HG03521 (cell line): ENCODE measurements around the gene MBLAC2.
A peak's percentile ranks its signal among the peaks of the same experiment; 100 is the strongest.

ENCODE experiments used
- ATAC-seq: cut with Tn5 transposase; IDR thresholded peaks from one replicate; pipeline ENCODE4 v1.9.1; 2021; ENCODE audit warnings: mild to moderate bottlenecking, moderate library complexity; ENCODE audit not compliant: unreplicated experiment

Gene MBLAC2

GRCh38 chr5:90472783-90473395 is 1.7 kb downstream of the MBLAC2 start:
- no peak for ATAC-seq

- ATAC-seq = no peak
Measured at GRCh38 chr5:90461288-90461687, 13.3 kb downstream of the MBLAC2 start.

- ATAC-seq = no peak
Measured at GRCh38 chr5:90446961-90447360, 27.6 kb downstream of the MBLAC2 start.

- ATAC-seq = no peak
Measured at GRCh38 chr5:90440644-90441043, 33.9 kb downstream of the MBLAC2 start.

GRCh38 chr5:90438100-90438499 is 36.5 kb downstream of the MBLAC2 start:
- no peak for ATAC-seq

GRCh38 chr5:90437663-90438062 is 36.9 kb downstream of the MBLAC2 start:
- ATAC-seq = no peak

- no peak for ATAC-seq
Measured at GRCh38 chr5:90434116-90434714, 40.4 kb downstream of the MBLAC2 start.

GRCh38 chr5:90424245-90424644 is 50.3 kb downstream of the MBLAC2 start:
- ATAC-seq = peak; percentile 51

GRCh38 chr5:90421136-90421535 is 53.4 kb downstream of the MBLAC2 start:
- ATAC-seq = no peak

- ATAC-seq = no peak
Measured at GRCh38 chr5:90418214-90418613, 56.4 kb downstream of the MBLAC2 start.

GRCh38 chr5:90410178-90410762 is 64.3 kb downstream of the MBLAC2 start:
- no peak for ATAC-seq

GRCh38 chr5:90409318-90410177 is 65.0 kb downstream of the MBLAC2 start, which contains the start of gene CETN3:
TSS of gene CETN3 (minus strand) at chr5:90409756. CDS start at chr5:90409661, 95 bp downstream.
- ATAC-seq = peak; percentile 94

GRCh38 chr5:90408571-90409317 is 65.8 kb downstream of the MBLAC2 start:
- ATAC-seq = no peak
